Measurements from ENCODE around the gene OR5H1. TPM values are rescaled to one million over a fixed set of nuclear protein-coding genes. Genes with fewer than 3 reads are reported as not detected.

Gene OR5H1
- total RNA-seq (2014; rRNA removed; shearing (Covaris generic)), result not detected in 2 replicates
- not detected in 2 replicates for polyA plus RNA-seq (2016; fragmentation: Nextera tagmentation; extraction: Ambion mirVana)

GRCh38 chr3:98130421-98130820 is at the start of gene OR5H1:
TSS of gene OR5H1 (plus strand) at chr3:98130721. CDS start at chr3:98132698, 1,977 bp downstream.
- no peak within 1 kb of the TSS for H3K9ac ChIP-seq
- no peaks in the 10 kb centered on the region for H3K36me3 ChIP-seq (ENCODE audit: low read depth)
- no peak within 1 kb of the TSS for H3K4me3 ChIP-seq
- no peak within 1 kb of the TSS for H3K4me2 ChIP-seq (ENCODE audit: unreplicated experiment)
- H3F3A ChIP-seq (ENCODE audit: insufficient read depth), result no peaks in the 10 kb centered on the region
- in situ Hi-C loops (cut with MboI), result no loop called here
- no peaks in the 10 kb centered on the region for H3K79me2 ChIP-seq (ENCODE audit: insufficient read depth)
- H3K9me2 ChIP-seq (ENCODE audit: insufficient read depth), result no peaks in the 10 kb centered on the region
- H3K4me1 ChIP-seq (ENCODE audit: insufficient read depth), result no peaks in the 10 kb centered on the region
- 17 to 18% methylated on average over 1 of the region's 1 CpG for WGBS, 2 experiments (ENCODE audit: low coverage in 1 of 2, low lambda C conversion rate in 2 of 2, missing lambda C conversion rate in 2 of 2)
- no peaks in the 10 kb centered on the region for H3K9me3 ChIP-seq (ENCODE audit: low read depth)
- no peak within 1 kb of the TSS for H3K27ac ChIP-seq
- H2AFZ ChIP-seq, result no peak within 1 kb of the TSS
- no peaks in the 10 kb centered on the region for H4K20me1 ChIP-seq (ENCODE audit: insufficient read depth)
- H3K27me3 ChIP-seq (replicated peaks; ENCODE audit: insufficient read depth), result no peaks in the 10 kb centered on the region
- no peak for DNase-seq
- TF ChIP-seq EZH2 (IDR thresholded peaks at IDR 0.05; ENCODE audit: insufficient read depth, poor library complexity, severe bottlenecking), result no peak
- no peak for TF ChIP-seq EZH2phosphoT487 (IDR thresholded peaks at IDR 0.05; ENCODE audit: insufficient read depth, low read depth)

- Histone ChIP-seq H4K20me1 (ENCODE audit: insufficient read depth) (no peaks in the 10 kb centered on the region), H3K27me3 (replicated peaks; ENCODE audit: insufficient read depth) (no peaks in the 10 kb centered on the region), H3K4me1 (ENCODE audit: insufficient read depth) (no peaks in the 10 kb centered on the region), H3K9me2 (ENCODE audit: insufficient read depth) (no peaks in the 10 kb centered on the region), H3K4me2 (ENCODE audit: unreplicated experiment) (no peak within 1 kb of the TSS), H3K36me3 (ENCODE audit: low read depth) (no peaks in the 10 kb centered on the region), H3F3A (ENCODE audit: insufficient read depth) (no peaks in the 10 kb centered on the region), H3K27ac (no peak within 1 kb of the TSS), H3K4me3 (no peak within 1 kb of the TSS), H3K79me2 (ENCODE audit: insufficient read depth) (no peaks in the 10 kb centered on the region), H2AFZ (no peak within 1 kb of the TSS), H3K9ac (no peak within 1 kb of the TSS), H3K9me3 (ENCODE audit: low read depth) (no peaks in the 10 kb centered on the region)
- 25 to 28% methylated on average over 4 of the region's 4 CpGs for WGBS, 2 experiments (ENCODE audit: low coverage in 1 of 2, low lambda C conversion rate in 2 of 2, missing lambda C conversion rate in 2 of 2)
- DNase-seq, result no peak
- TF ChIP-seq EZH2phosphoT487 (IDR thresholded peaks at IDR 0.05; ENCODE audit: insufficient read depth, low read depth), result no peak
- no peak for TF ChIP-seq EZH2 (IDR thresholded peaks at IDR 0.05; ENCODE audit: insufficient read depth, poor library complexity, severe bottlenecking)
- in situ Hi-C loops (cut with MboI), result no loop called here
Measured at GRCh38 chr3:98086873-98087272, 43.6 kb upstream of the OR5H1 start, which contains the start of gene OR5AC2. TSS of gene OR5AC2 (plus strand) at chr3:98087173. CDS start at chr3:98087173, 0 bp downstream.

- WGBS, 2 experiments (ENCODE audit: low coverage in 1 of 2, low lambda C conversion rate in 2 of 2, missing lambda C conversion rate in 2 of 2), result 47 to 66% methylated on average over 5 of the region's 5 CpGs
- H2AFZ ChIP-seq, result no peak overlapping the region
Measured at GRCh38 chr3:98095882-98096281, 34.6 kb upstream of the OR5H1 start.

GRCh38 chr3:98099848-98100247 is 30.7 kb upstream of the OR5H1 start:
- Histone ChIP-seq H3F3A (ENCODE audit: insufficient read depth) (no peaks in the 10 kb centered on the region), H3K79me2 (ENCODE audit: insufficient read depth) (no peaks in the 10 kb centered on the region), H3K4me1 (ENCODE audit: insufficient read depth) (no peaks in the 10 kb centered on the region), H3K9me3 (ENCODE audit: low read depth) (no peaks in the 10 kb centered on the region), H3K27ac (no peak overlapping the region), H3K36me3 (ENCODE audit: low read depth) (no peaks in the 10 kb centered on the region), H4K20me1 (ENCODE audit: insufficient read depth) (no peaks in the 10 kb centered on the region), H3K27me3 (replicated peaks; ENCODE audit: insufficient read depth) (no peaks in the 10 kb centered on the region), H2AFZ (no peak overlapping the region), H3K9ac (no peak overlapping the region), H3K9me2 (ENCODE audit: insufficient read depth) (no peaks in the 10 kb centered on the region), H3K4me3 (no peak overlapping the region), H3K4me2 (ENCODE audit: unreplicated experiment) (no peak overlapping the region)
- TF ChIP-seq EZH2phosphoT487 (IDR thresholded peaks at IDR 0.05; ENCODE audit: insufficient read depth, low read depth), result no peak
- TF ChIP-seq EZH2 (IDR thresholded peaks at IDR 0.05; ENCODE audit: insufficient read depth, poor library complexity, severe bottlenecking), result no peak
- DNase-seq, result no peak
- WGBS, 2 experiments (ENCODE audit: low coverage in 1 of 2, low lambda C conversion rate in 2 of 2, missing lambda C conversion rate in 2 of 2), result 64 to 70% methylated on average over 4 of the region's 4 CpGs
- in situ Hi-C loops (cut with MboI), result no loop called here

More at GRCh38 chr3:98095882-98096281, 34.6 kb upstream of the OR5H1 start:
- no peak for DNase-seq
- Histone ChIP-seq H3K9me2 (ENCODE audit: insufficient read depth) (no peaks in the 10 kb centered on the region), H3K4me1 (ENCODE audit: insufficient read depth) (no peaks in the 10 kb centered on the region), H3F3A (ENCODE audit: insufficient read depth) (no peaks in the 10 kb centered on the region), H3K27ac (no peak overlapping the region), H3K9ac (no peak overlapping the region), H3K36me3 (ENCODE audit: low read depth) (no peaks in the 10 kb centered on the region), H3K4me2 (ENCODE audit: unreplicated experiment) (no peak overlapping the region), H3K79me2 (ENCODE audit: insufficient read depth) (no peaks in the 10 kb centered on the region), H3K27me3 (replicated peaks; ENCODE audit: insufficient read depth) (no peaks in the 10 kb centered on the region), H3K9me3 (ENCODE audit: low read depth) (no peaks in the 10 kb centered on the region), H4K20me1 (ENCODE audit: insufficient read depth) (no peaks in the 10 kb centered on the region), H3K4me3 (no peak overlapping the region)
- TF ChIP-seq EZH2 (IDR thresholded peaks at IDR 0.05; ENCODE audit: insufficient read depth, poor library complexity, severe bottlenecking), result no peak
- TF ChIP-seq EZH2phosphoT487 (IDR thresholded peaks at IDR 0.05; ENCODE audit: insufficient read depth, low read depth), result no peak
- in situ Hi-C loops (cut with MboI), result no loop called here

GRCh38 chr3:98108162-98108561 is 22.4 kb upstream of the OR5H1 start:
- H3K4me2 ChIP-seq (ENCODE audit: unreplicated experiment), result no peak overlapping the region
- H3F3A ChIP-seq (ENCODE audit: insufficient read depth), result no peaks in the 10 kb centered on the region
- H4K20me1 ChIP-seq (ENCODE audit: insufficient read depth), result no peaks in the 10 kb centered on the region
- no peak overlapping the region for H2AFZ ChIP-seq
- no peaks in the 10 kb centered on the region for H3K79me2 ChIP-seq (ENCODE audit: insufficient read depth)
- no peaks in the 10 kb centered on the region for H3K27me3 ChIP-seq (replicated peaks; ENCODE audit: insufficient read depth)
- no peaks in the 10 kb centered on the region for H3K9me2 ChIP-seq (ENCODE audit: insufficient read depth)
- H3K4me3 ChIP-seq, result no peak overlapping the region
- DNase-seq, result no peak
- H3K36me3 ChIP-seq (ENCODE audit: low read depth), result no peaks in the 10 kb centered on the region
- in situ Hi-C loops (cut with MboI), result no loop called here
- no peak overlapping the region for H3K9ac ChIP-seq
- 15 to 18% methylated on average over 1 of the region's 1 CpG for WGBS, 2 experiments (ENCODE audit: low coverage in 1 of 2, low lambda C conversion rate in 2 of 2, missing lambda C conversion rate in 2 of 2)
- no peak for TF ChIP-seq EZH2phosphoT487 (IDR thresholded peaks at IDR 0.05; ENCODE audit: insufficient read depth, low read depth)
- TF ChIP-seq EZH2 (IDR thresholded peaks at IDR 0.05; ENCODE audit: insufficient read depth, poor library complexity, severe bottlenecking), result no peak
- no peak overlapping the region for H3K27ac ChIP-seq
- no peaks in the 10 kb centered on the region for H3K9me3 ChIP-seq (ENCODE audit: low read depth)
- H3K4me1 ChIP-seq (ENCODE audit: insufficient read depth), result no peaks in the 10 kb centered on the region

Data from GM23248 (cell line).